GM18498 (cell line): Measurements from ENCODE around the gene ATXN2.

ENCODE experiments used
- ATAC-seq: cut with Tn5 transposase; IDR thresholded peaks from one replicate; pipeline ENCODE4 v1.9.1; 2021; ENCODE audit warnings: mild to moderate bottlenecking, moderate library complexity; ENCODE audit not compliant: unreplicated experiment

ATXN2 gene

DNA sequence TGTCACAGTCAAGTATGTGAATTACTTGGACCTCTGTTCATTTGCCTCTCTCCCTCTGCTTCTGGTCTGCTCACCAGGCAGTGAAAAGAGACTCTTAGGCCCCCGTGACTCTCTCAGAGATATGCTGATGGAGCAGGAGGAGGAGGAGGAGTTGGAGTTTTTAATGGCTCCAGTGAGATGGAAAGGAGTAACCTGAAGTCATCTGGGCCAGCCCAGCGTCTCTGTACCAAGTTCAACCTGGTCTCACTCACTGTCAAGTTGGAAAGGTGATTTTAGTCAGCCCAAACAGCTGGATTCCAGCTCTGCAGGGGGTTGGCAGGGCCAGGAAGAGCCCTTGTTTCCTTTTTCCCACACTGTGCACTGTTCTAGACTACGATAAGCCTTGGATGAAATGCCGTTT lies 144.8 kb downstream of the ATXN2 start:
- ATAC-seq: no peak

DNA sequence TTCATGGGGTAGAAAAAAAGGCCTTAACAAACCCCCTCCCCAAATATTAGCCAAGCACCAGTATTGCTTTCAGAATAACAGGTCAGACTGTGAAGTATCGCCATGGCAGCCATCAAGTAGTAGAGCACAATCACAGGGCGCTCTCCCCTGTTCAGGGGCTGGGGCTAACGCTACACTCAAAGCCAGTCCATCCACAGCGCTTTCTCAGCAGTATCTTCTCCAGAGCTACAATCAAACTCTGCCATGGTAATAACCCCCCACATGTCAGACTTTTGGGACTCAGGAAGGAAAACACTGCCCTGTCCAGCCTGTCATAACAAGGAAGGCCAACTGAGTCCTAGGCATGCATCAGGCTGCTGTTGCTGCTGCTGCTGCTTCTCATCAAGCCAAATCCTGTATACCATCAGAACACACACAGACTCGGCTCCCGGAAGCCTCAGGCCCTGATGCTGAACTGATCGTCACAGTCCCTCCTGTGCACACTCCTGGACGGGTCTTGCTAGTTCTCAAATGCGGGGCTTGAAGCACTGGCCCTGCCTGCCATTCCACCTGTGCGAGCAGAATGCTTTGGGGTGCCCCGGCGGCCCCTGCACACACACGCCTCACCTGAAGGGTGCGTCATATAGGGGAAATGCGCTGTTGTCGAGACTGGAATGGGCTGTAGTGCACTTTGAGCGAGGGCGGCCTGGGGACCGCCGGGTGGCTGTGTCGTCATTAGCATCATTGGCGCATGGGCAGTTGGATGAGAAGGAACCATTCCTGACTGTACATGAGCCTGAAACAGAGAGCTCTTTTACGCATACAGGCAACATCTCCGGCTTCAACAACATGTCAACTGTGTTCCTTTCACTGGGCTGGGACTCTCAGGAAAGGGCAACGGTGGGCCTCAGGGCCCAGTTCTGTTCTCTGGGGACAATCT lies 145.8 kb downstream of the ATXN2 start:
- no peak for ATAC-seq

DNA sequence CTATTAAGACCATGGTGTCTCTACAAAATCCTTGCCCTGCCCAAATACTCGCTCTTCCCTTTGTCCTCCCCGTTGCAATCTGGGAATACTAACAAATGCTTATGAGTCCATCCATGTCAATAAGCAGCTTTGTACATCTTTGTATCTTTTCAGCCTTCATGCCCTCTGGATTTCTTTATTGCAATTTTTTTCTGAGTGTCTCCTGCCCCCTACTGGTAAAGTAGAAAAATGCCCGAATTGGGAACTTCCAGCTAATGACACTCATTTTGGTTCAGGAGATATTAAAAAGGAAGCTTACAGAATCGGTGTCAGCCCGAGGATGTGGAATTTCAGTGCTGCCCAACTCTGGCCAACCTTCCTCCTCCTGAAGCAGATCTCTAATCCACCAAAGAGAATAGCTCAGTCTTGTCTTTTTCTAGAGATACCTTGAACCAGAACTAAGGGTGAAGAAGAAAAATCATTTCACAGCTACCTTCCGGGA lies 147.4 kb downstream of the ATXN2 start:
- ATAC-seq: no peak

DNA sequence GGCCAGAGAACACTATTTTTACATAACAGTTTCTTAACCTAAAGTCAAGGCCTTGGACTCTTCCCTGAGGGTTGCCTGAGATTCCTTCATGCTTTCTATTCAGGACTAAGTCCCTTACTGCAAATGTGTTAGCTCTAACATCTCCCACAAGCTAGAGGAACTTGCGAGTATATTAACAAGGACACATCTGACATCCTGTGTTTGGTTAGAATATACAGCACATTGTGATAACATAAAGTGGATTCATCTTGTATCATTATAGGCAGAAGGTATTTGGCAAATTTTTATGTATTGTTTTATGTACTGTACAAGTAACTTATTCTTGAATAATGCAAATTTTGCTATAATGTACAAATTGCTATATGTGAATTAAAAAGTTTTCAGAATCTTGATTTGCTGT lies 147.9 kb downstream of the ATXN2 start:
- ATAC-seq: no peak

DNA sequence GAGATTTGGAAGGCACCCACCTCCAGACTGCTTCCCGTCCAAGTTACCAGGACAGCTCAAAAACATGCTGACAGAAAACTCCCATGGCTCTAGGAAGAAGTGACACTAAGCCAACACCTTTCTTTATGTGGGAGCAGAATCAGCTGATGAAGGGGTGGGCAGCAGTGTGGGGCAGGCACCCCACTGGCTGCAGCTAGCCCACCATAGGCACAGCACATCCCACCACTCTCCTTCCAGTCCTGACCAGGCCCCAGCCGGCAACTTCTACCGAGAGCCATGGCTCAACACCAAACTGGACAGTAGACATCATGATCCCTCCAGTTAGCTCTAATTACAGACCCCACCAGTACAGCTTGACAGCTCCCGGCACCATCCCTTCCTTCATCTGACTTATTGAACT lies 148.4 kb downstream of the ATXN2 start:
- ATAC-seq: no peak

DNA sequence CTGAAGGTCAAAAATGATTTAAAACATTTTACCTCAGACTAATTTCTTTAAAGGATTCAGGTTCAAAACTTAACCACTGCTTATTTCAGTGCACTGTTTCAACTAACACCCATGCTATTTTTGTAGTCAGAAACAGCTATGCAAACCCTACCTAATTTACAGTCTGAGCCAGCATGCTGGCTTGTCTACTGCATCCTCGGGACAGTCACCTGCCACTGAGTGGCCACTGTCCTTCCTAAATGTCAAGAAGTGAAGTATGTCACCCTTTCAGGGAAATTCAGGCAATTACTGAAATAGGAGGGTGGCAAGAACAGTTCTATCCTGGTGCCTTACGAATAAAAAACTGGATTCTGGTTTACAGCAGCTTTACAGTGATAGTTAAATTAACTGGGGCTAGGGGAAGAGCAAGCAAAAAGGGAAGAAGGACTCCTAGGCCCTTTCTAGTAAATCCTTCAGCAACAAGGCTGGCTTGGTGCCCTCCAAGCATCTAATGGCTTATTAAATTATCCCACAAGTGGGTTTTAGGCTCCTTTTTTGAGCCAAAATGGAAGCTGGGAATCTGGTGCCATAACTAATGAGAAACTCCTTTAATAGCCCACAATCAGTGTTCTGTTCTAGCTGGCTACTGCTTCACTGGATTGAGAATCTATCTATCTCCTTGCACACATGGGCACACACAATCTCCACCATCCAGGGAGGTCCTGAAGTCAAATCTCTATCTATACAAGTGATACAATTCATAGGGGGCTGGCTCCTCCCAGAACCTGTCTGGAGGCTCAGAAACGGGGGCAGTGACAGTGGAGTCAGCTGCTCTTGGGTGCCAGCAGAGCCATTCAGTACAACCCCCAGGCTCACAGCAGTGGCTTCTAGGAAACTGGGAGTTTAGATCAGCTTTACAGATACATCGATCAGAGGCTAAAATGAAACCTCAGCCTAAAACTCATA lies 150.0 kb downstream of the ATXN2 start:
- peak; percentile 25 for ATAC-seq

DNA sequence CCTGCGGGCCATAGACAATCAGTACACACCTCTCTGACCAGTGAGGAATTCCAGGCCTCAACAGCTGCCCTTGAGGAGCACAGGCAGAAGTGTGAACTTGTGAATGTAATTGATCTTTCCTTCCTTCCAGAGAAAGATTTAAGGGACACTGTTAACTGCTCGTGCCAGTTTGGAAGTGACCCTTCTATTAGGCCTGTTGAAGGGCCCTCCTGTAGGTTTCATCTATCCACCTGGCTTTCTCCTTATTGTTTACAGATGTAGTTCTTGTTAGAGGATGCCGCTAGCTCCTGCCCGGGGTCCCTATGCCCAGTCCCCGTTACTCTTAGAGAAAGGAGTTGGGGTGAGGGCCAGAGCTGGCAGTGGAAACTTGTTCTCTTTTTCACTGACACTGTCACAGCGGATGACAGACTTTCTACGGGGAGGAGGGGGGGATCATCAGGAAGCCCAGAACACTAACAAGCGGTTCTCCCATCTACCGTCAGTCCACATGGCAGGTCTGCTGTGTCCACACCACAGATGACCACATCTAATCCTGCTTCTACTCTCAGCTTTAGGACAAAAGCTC lies 150.8 kb downstream of the ATXN2 start:
- no peak for ATAC-seq

DNA sequence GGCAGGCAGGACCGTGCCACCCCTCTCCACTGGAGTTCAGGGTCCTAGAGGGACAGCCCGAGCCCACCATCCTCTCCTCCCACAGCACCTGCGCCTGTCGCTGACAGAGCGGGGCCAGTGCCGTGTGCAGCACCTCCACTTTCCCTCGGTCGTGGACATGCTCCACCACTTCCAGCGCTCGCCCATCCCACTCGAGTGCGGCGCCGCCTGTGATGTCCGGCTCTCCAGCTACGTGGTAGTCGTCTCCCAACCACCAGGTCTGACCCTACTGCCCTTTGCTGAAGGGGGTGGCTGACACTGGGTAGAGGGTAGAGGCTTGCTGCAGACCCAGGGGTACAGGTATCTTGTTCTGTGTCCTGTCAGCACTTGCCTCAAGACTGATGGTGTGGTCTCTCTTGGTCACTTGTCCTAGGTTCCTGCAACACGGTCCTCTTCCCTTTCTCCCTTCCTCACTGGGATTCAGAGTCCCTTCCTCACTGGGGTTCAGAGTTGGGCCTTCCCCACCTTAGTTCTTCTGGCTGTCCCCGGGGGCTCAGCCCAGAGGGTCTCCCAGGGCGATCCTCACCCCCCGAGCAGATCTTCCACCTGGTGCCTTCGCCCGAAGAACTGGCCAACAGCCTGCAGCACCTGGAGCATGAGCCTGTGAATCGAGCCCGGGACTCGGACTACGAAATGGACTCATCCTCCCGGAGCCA lies 151.4 kb downstream of the ATXN2 start:
- no peak for ATAC-seq

DNA sequence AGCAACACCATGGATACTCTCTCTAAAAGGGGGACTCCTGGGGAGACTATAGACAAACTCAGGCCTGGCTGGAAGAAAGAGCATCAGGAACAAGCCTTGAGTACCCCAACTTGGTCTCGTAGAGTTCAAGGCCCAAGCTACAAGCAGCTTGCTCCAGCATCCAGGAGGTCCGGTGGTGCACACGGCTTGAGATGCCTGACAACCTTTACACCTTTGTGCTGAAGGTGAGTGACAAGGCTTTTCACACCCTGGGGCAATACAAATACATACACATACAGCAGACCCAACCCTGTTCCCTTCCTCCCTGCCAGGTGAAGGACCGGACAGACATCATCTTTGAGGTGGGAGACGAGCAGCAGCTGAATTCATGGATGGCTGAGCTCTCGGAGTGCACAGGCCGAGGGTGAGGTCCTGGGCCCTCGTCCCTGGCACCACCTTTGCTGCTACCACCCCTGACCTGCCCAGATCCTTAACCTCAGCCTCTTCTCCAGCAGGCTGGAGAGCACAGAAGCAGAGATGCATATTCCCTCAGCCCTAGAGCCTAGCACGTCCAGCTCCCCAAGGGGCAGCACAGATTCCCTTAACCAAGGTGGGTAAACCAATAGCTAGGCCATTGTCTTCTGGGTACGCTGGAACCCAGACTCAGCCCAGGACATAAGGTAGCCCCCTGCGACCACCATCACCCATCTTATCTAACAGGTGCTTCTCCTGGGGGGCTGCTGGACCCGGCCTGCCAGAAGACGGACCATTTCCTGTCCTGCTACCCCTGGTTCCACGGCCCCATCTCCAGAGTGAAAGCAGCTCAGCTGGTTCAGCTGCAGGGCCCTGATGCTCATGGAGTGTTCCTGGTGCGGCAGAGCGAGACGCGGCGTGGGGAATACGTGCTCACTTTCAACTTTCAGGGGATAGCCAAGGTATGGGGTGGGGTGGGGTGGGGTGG lies 152.2 kb downstream of the ATXN2 start:
- ATAC-seq: no peak

DNA sequence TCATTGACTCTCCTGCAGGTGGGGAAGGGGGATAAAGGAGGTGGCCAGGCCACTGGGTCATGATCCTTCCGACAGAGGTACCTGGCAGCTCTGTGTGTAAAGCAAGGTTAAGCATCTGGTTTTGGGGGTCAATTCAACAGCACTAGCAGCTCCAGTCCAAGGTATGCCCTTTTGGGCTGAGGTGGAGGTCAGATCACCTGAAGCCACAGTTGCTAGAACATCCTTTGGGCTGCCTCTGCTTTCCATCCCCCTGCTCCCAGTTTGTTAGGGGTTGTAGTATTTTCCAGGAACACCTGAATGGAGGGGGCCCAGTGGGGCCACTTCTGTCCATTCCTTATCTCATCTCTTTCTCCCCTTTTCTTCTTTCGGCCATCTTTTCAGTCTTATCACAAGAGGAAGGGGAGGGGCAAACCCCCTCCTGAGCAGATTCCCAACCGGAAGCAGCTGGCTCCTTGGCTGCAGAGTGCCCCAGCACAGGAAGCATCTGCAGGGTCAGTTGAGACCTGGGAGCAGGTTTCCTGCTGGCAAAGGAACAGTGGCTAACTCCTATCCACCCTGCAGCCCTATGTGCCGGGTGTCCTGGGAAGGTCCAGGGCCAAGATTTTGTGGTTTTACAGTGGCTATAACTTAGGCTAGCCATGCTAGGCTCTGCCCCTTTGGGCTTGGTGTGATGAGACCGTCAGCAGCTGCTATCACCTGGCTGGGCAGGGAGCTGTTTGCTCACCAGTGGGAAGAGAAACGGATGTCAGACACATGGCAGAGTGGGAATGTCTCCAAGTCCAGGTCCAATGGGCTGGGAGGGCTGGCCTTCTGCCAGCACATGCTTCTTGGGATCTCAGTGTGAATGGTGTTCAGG lies 153.2 kb downstream of the ATXN2 start:
- no peak for ATAC-seq

DNA sequence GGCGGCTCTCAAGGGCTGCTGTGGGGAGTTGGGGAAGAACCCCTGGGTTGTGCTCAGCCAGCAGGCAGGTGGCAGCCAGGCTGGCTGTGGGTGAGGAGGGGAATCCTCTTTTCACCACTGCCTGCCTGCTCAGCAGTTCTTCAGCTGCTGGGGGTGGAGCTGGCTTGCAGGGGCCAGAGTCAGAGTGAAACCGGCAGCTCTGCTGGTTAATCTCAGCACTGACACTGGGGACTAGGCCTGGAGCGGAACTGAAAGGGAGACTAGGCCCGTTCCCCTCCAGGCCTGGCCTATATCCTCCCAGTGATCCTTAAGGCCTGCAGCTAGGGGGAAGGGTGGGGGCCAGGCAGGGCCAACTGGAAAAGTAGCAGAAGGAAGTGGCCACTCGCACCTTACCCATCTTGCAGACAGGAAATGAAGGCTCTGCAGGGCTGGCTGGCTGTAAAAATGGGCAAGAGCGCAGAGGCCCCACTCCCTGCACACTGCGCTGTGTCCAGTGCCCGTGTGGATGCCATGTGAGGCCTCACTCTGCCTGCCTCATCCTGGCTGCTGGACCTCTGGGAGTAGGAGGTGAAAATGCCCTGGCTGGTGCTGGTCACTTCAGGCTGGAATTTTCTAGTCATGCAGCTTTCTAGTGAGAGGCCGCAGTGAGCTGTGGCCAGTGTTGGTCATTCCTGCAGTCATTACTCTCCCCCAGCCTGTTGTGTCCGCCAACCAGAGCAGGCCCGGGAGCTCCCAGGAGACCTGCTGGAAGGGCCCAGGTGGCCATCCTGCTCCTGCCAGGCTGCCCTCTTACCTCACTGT lies 154.0 kb downstream of the ATXN2 start:
- peak; percentile 89 for ATAC-seq

DNA sequence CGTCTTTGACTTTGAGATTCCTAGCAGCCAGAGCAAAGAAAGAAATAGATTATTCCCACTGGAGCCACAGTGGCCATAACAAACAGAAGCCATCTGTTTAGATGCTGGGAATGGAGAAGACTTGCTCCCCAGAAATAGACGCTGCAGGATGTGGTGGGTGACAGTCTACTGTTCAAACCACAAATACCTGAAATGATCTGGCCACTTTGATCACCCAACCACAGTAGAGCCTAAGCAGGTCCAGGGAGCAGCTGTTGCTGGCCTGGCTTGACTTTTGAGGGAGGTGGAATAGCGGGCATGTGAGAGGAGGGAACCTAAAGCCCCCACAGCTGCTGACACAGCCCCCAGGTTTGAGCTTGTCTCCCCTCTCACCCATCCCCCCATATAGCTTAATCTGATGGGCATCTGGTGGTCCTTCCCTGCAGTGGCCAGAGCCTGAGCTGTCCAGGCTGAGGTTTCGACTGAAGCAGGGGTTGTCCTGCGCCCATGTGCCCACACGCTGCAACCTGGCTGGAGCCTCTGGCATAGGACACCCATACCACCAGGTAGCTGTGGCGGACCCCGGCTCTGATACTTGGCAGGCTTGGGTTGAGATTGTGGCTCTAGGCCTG lies 154.7 kb downstream of the ATXN2 start:
- peak; percentile 28 for ATAC-seq

DNA sequence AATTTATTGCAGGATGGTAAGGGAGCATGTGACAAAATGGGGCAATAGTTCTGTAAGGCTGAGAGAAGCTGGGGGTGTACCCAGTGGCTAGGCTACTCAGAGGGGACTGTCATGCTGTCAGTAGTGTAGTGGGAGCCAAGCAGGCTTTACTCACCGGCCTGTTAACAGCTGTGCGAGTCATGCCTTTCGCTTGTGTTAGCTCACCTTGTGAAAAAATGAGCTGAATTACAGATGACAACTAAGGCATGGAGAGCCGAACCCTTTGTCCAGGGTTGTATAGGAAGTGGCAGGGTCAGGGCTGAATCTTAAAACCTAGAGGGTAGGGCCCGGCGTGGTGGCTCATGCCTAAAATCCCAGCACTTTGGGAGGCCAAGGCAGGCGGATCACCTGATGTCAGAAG lies 155.5 kb downstream of the ATXN2 start:
- no peak for ATAC-seq

DNA sequence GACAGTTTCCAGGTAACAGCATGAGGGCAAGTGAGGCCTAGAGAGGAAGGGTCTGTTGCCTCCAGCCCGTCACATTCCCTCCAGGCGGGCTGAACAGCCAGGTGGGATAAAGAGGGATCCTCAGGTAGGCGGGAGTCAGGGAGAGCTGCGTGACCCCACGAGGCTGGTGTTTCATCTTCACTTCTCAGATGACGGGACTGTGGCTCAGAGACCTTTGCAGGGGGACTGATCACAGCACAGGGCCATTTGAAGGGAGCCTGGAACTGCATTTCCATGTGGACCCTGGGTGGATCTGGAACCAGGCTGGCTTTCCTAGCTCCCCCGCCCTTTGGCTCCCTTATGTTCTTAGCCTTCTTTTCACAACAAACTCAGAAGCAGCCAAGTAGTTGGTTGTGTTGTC lies 156.0 kb downstream of the ATXN2 start:
- no peak for ATAC-seq

DNA sequence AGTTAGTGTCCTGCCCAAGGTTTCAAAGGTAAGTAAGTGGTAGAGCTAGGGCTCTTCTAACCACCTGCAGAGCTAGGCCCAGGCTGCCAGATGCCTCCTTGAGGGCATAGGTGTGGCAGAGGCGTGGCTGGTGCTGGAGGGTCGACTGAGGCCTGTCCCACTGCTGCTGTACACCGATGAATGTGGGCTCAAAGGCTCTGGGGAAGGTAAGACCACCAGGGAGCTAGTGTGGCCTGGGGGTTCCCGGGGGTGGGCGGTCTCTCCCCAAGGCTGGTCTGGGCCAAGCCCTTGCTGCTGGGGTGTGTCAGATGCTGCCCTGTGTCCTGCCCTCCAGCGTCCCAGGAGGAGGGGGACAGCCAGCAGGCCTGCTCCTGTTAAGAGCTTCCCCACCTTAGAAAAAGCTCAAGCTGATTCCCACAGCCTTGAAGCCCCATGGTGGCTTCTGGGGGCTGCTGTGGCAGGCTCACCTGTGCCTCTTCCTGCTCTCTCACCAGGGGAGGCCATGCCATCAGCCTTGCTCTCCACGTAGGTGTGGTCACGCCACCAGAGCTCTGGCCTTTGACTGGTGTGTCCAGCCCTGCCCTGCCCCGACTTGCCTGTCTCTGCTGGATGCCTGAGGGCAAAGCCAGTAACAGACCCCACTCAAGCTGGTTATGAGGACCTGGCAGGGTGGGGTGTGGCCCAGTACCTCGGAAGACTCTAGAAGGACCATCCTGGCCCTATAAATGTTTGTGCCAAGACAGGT lies 156.6 kb downstream of the ATXN2 start:
- no peak for ATAC-seq

DNA sequence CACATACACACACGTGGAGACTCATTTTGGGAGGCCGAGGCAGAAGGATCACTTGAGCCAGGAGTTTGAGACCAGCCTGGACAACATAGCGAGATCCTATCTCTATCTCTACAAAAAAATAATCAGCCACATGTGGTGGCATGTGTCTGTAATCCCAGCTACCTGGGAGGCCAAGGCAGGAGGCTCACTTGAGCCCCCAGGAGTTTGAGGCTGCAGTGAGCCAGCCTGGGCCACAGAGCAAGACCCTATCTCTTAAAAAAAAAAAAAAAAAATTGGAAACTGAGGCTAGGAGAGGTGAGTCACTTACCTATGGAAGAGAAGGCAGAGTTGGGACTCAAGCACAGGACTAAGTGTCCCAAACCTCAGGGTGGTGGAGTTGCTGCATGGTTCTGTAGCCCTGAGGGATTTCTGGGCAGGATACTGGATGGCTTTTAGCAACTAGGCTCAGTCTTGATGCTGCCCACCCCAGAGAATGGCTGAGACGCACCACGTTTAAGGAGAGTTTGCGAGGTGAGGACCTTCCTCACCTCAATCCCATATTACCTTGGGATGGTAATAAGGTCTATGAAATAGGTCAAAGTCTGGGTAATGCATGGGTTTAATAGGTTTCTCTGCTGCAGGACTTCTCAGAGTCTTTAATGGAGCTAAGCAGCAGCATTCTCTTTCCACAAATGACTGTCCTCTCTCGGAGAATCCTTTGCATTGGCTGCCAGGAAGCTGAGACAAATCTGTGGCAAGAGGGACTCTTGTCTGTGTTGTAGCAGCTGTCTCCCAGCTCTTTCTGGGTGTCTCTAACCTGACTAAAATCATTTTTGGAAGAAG lies 157.8 kb downstream of the ATXN2 start:
- no peak for ATAC-seq
